Endothelial cell (in vitro differentiated cells): Measurements from ENCODE around the gene MBLAC1. TPM values are rescaled to one million over a fixed set of nuclear protein-coding genes. Genes with fewer than 3 reads are reported as not detected.
"Not testable (repeated sequence)": the region's sequence is repeated elsewhere in the genome, so short reads cannot be mapped to it uniquely, and the experiment has no call there.

ENCODE experiments used
- DNase-seq: peaks from one replicate; pipeline ENCODE4 v3.0.0; 2021; ENCODE audit warnings: low spot score
- H3K27ac Mint-ChIP-seq: one replicate; pipeline ENCODE4 v1.8.0; 2021; ENCODE audit warnings: mixed read lengths, inconsistent platforms; ENCODE audit not compliant: unreplicated experiment
- H3K27me3 Mint-ChIP-seq: one replicate; pipeline ENCODE4 v1.8.0; 2021; ENCODE audit warnings: mild to moderate bottlenecking, moderate library complexity, mixed read lengths, inconsistent platforms; ENCODE audit not compliant: unreplicated experiment
- H3K36me3 Mint-ChIP-seq: one replicate; pipeline ENCODE4 v1.8.0; 2021; ENCODE audit warnings: mild to moderate bottlenecking, low read depth, mixed read lengths, inconsistent platforms; ENCODE audit not compliant: unreplicated experiment
- H3K4me1 Mint-ChIP-seq: one replicate; pipeline ENCODE4 v1.8.0; 2021; ENCODE audit warnings: mild to moderate bottlenecking, mixed read lengths, inconsistent platforms; ENCODE audit not compliant: unreplicated experiment
- H3K4me3 Mint-ChIP-seq: one replicate; pipeline ENCODE4 v1.8.0; 2021; ENCODE audit warnings: mild to moderate bottlenecking, mixed read lengths, inconsistent platforms; ENCODE audit not compliant: unreplicated experiment
- H3K9me3 Mint-ChIP-seq: one replicate; pipeline ENCODE4 v1.8.0; 2021; ENCODE audit warnings: mixed read lengths, inconsistent platforms; ENCODE audit not compliant: unreplicated experiment
- CTCF ChIP-seq: fragments of 200-600 bp; sonication (generic); IDR thresholded peaks from one replicate; pipeline ENCODE4 v1.5.0; 2021; ENCODE audit warnings: antibody characterized with exemption; ENCODE audit not compliant: unreplicated experiment
- total RNA-seq: library from RNA; stranded (reverse); fragmentation: NEBNext Ultra II Directional; extraction: Animal tissue kit (Norgen Biotek cat#: 25700); gene quantifications from one replicate; pipeline ENCODE4 v1.2.1, GENCODE V29; 2021; ENCODE audit not compliant: unreplicated experiment

Gene MBLAC1
- total RNA-seq, 1 donor from 2014 or later, result 1.6 TPM

GRCh38 chr7:100124301-100125230 is 2.2 kb upstream of the MBLAC1 start:
- Mint-ChIP-seq H3K36me3 (peaks cover 8% of the 10 kb centered on the region), H3K9me3 (no peaks in the 10 kb centered on the region), H3K27ac (peak overlapping the region; percentile 9), H3K27me3 (peaks cover 6% of the 10 kb centered on the region), H3K4me1 (peaks cover 30% of the 10 kb centered on the region), H3K4me3 (no peak overlapping the region)
- DNase-seq, result no peak
- no peak for TF ChIP-seq CTCF

GRCh38 chr7:100126239-100126930 is 382 bp upstream of the MBLAC1 start:
- no peak for TF ChIP-seq CTCF
- DNase-seq, result no peak
- Mint-ChIP-seq H3K9me3 (no peaks in the 10 kb centered on the region), H3K27me3 (peaks cover 6% of the 10 kb centered on the region), H3K27ac (peak overlapping the region; percentile 97), H3K4me3 (peak overlapping the region; percentile 99), H3K36me3 (peaks cover 8% of the 10 kb centered on the region), H3K4me1 (peaks cover 19% of the 10 kb centered on the region)

- H3K36me3 Mint-ChIP-seq, result peaks cover 5% of the 10 kb centered on the region
- H3K27me3 Mint-ChIP-seq, result peaks cover 2% of the 10 kb centered on the region
- DNase-seq, result peak; percentile 37
- no peak for TF ChIP-seq CTCF
- no peaks in the 10 kb centered on the region for H3K9me3 Mint-ChIP-seq
- H3K4me1 Mint-ChIP-seq, result peaks cover 22% of the 10 kb centered on the region
- H3K4me3 Mint-ChIP-seq, result peak overlapping the region; percentile 85
- no peak overlapping the region for H3K27ac Mint-ChIP-seq
These were observed 1.3 kb downstream of the MBLAC1 start for GRCh38 chr7:100127866-100128636.

- no peak for DNase-seq
- Mint-ChIP-seq H3K9me3 (no peaks in the 10 kb centered on the region), H3K36me3 (peaks cover 5% of the 10 kb centered on the region), H3K4me1 (peaks cover 22% of the 10 kb centered on the region), H3K27ac (no peak overlapping the region), H3K4me3 (peak overlapping the region; percentile 85), H3K27me3 (peaks cover 2% of the 10 kb centered on the region)
- TF ChIP-seq CTCF, result no peak
These were observed 1.8 kb downstream of the MBLAC1 start for GRCh38 chr7:100128637-100128963.

GRCh38 chr7:100130220-100130607 is 3.4 kb downstream of the MBLAC1 start:
- peaks cover 11% of the 10 kb centered on the region for H3K4me1 Mint-ChIP-seq
- not testable (repeated sequence) for H3K27me3 Mint-ChIP-seq, DNase-seq, H3K4me3 Mint-ChIP-seq, H3K9me3 Mint-ChIP-seq, H3K27ac Mint-ChIP-seq, H3K36me3 Mint-ChIP-seq
